HG03571 (cell line): ENCODE measurements around the gene KCNJ18.
"Not testable (repeated sequence)": the region's sequence is repeated elsewhere in the genome, so short reads cannot be mapped to it uniquely, and the experiment has no call there.

Source experiments
- ATAC-seq: cut with Tn5 transposase; IDR thresholded peaks from one replicate; pipeline ENCODE4 v1.9.1; 2021; ENCODE audit not compliant: unreplicated experiment

KCNJ18 gene

DNA sequence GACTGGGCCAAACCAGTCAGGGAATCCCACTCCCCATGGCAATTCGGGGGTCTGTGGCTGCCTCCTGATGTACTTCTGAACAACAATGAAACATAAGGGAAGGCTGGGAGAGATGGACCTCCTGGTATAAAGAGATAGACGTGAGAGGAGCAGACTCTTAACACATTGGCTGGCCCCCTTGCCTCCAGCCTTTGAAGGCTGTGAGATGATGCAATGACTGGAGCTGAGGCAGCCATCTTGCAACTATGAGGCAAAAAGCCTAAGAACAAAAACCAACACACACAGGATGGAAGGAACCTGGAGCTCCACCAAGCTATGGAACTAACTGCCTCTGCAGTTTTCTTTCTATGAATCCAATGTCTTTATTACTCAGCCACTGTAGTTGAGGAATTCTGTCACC lies 58.8 kb downstream of the KCNJ18 start:
- ATAC-seq, result not testable (repeated sequence)
